NT2/D1 (cell line): Measurements from ENCODE around the gene PEAK1.
"Not testable (repeated sequence)": the region's sequence is repeated elsewhere in the genome, so short reads cannot be mapped to it uniquely, and the experiment has no call there.

ENCODE experiments used
- DNase-seq: peaks from one replicate; pipeline ENCODE4 v3.0.0-alpha.2; 2011; ENCODE audit warnings: low read depth, low spot score
- H3K27me3 ChIP-seq: 2 replicates; pipeline ENCODE4 v1.6.0; 2011; ENCODE audit warnings: mild to moderate bottlenecking; ENCODE audit not compliant: insufficient read length, insufficient read depth
- H3K36me3 ChIP-seq: 2 replicates; pipeline ENCODE4 v1.6.1; 2011; ENCODE audit warnings: mild to moderate bottlenecking, low read length, mixed read lengths; ENCODE audit not compliant: insufficient read depth, insufficient read length
- H3K4me1 ChIP-seq: 2 replicates; pipeline ENCODE4 v1.5.1; 2011; ENCODE audit not compliant: insufficient read depth, insufficient read length
- H3K4me3 ChIP-seq: 2 replicates; pipeline ENCODE4 v1.5.1; 2011; ENCODE audit warnings: low read depth; ENCODE audit not compliant: insufficient read length
- H3K9ac ChIP-seq: 2 replicates; pipeline ENCODE4 v1.6.0; 2011; ENCODE audit warnings: low read depth; ENCODE audit not compliant: insufficient read length
- H3K9me3 ChIP-seq: 2 replicates; pipeline ENCODE4 v1.5.1; 2011; ENCODE audit warnings: mild to moderate bottlenecking, low read length; ENCODE audit not compliant: insufficient read depth
- SUZ12 ChIP-seq: IDR thresholded peaks from 2 replicates; pipeline ENCODE4 v1.6.1; 2011; ENCODE audit not compliant: insufficient read length, insufficient read depth; ENCODE audit errors: extremely low read depth
- YY1 ChIP-seq: IDR thresholded peaks from 2 replicates; pipeline ENCODE4 v1.6.1; 2011; ENCODE audit not compliant: insufficient read length, insufficient read depth
- ZNF274 ChIP-seq: IDR thresholded peaks from 2 replicates; pipeline ENCODE4 v1.6.1; 2011; ENCODE audit warnings: mild to moderate bottlenecking, low read depth, low read length

The PEAK1 gene

GRCh38 chr15:77191230-77191834 is 228.6 kb downstream of the PEAK1 start:
- Histone ChIP-seq H3K9me3 (no peaks in the 10 kb centered on the region), H3K4me3 (no peak overlapping the region), H3K9ac (no peak overlapping the region), H3K27me3 (no peaks in the 10 kb centered on the region), H3K36me3 (no peaks in the 10 kb centered on the region), H3K4me1 (no peaks in the 10 kb centered on the region)
- DNase-seq, result no peak
- no peak for TF ChIP-seq SUZ12

GRCh38 chr15:77187751-77188464 is 232.0 kb downstream of the PEAK1 start:
- no peaks in the 10 kb centered on the region for H3K9me3 ChIP-seq
- H3K36me3 ChIP-seq, result no peaks in the 10 kb centered on the region
- H3K27me3 ChIP-seq, result no peaks in the 10 kb centered on the region
- no peak for TF ChIP-seq SUZ12
- TF ChIP-seq ZNF274, result no peak
- TF ChIP-seq YY1, result no peak
- DNase-seq, result no peak
- H3K4me3 ChIP-seq, result no peak overlapping the region
- no peak overlapping the region for H3K9ac ChIP-seq
- H3K4me1 ChIP-seq, result no peaks in the 10 kb centered on the region

- peak; percentile 20 for DNase-seq
- Histone ChIP-seq H3K9me3 (no peaks in the 10 kb centered on the region), H3K27me3 (no peaks in the 10 kb centered on the region), H3K36me3 (no peaks in the 10 kb centered on the region), H3K9ac (no peak overlapping the region), H3K4me3 (no peak overlapping the region), H3K4me1 (no peaks in the 10 kb centered on the region)
- no peak for TF ChIP-seq YY1
- no peak for TF ChIP-seq ZNF274
- TF ChIP-seq SUZ12, result no peak
Measured at GRCh38 chr15:77186594-77187011, 233.3 kb downstream of the PEAK1 start.

- H3K9ac ChIP-seq, result no peak overlapping the region
- no peak overlapping the region for H3K4me3 ChIP-seq
- H3K9me3 ChIP-seq, result no peaks in the 10 kb centered on the region
- TF ChIP-seq SUZ12 (no peak), YY1 (no peak), ZNF274 (no peak)
- H3K4me1 ChIP-seq, result no peaks in the 10 kb centered on the region
- no peak for DNase-seq
- peaks cover 8% of the 10 kb centered on the region for H3K36me3 ChIP-seq
- no peaks in the 10 kb centered on the region for H3K27me3 ChIP-seq
Measured at GRCh38 chr15:77185242-77185785, 234.6 kb downstream of the PEAK1 start.

GRCh38 chr15:77184352-77184751 is 235.6 kb downstream of the PEAK1 start:
- H3K36me3 ChIP-seq, result peaks cover 10% of the 10 kb centered on the region
- H3K27me3 ChIP-seq, H3K9ac ChIP-seq, H3K4me3 ChIP-seq, DNase-seq, H3K9me3 ChIP-seq, H3K4me1 ChIP-seq: not testable (repeated sequence)

- no peak for TF ChIP-seq ZNF274
- TF ChIP-seq YY1, result no peak
- no peak for TF ChIP-seq SUZ12
- H3K9ac ChIP-seq, result no peak overlapping the region
- DNase-seq, result no peak
- no peaks in the 10 kb centered on the region for H3K9me3 ChIP-seq
- H3K4me3 ChIP-seq, result no peak overlapping the region
- H3K4me1 ChIP-seq, result no peaks in the 10 kb centered on the region
- H3K36me3 ChIP-seq, result peaks cover 19% of the 10 kb centered on the region
- no peaks in the 10 kb centered on the region for H3K27me3 ChIP-seq
Measured at GRCh38 chr15:77183066-77183465, 236.8 kb downstream of the PEAK1 start.

- TF ChIP-seq YY1 (no peak), SUZ12 (no peak), ZNF274 (no peak)
- no peaks in the 10 kb centered on the region for H3K27me3 ChIP-seq
- peaks cover 19% of the 10 kb centered on the region for H3K36me3 ChIP-seq
- H3K4me1 ChIP-seq, result no peaks in the 10 kb centered on the region
- DNase-seq, result no peak
- no peak overlapping the region for H3K4me3 ChIP-seq
- no peaks in the 10 kb centered on the region for H3K9me3 ChIP-seq
- no peak overlapping the region for H3K9ac ChIP-seq
Measured at GRCh38 chr15:77181305-77182074, 238.4 kb downstream of the PEAK1 start.
